ENCODE results near the gene CLTCL1. TPM values are rescaled to one million over a fixed set of nuclear protein-coding genes. Genes with fewer than 3 reads are reported as not detected.
A peak's percentile ranks its signal among the peaks of the same experiment; 100 is the strongest.

The CLTCL1 gene
- total RNA-seq = 1 to 10 TPM; 3.8 to 8.6 (median 5.6) TPM

DNA sequence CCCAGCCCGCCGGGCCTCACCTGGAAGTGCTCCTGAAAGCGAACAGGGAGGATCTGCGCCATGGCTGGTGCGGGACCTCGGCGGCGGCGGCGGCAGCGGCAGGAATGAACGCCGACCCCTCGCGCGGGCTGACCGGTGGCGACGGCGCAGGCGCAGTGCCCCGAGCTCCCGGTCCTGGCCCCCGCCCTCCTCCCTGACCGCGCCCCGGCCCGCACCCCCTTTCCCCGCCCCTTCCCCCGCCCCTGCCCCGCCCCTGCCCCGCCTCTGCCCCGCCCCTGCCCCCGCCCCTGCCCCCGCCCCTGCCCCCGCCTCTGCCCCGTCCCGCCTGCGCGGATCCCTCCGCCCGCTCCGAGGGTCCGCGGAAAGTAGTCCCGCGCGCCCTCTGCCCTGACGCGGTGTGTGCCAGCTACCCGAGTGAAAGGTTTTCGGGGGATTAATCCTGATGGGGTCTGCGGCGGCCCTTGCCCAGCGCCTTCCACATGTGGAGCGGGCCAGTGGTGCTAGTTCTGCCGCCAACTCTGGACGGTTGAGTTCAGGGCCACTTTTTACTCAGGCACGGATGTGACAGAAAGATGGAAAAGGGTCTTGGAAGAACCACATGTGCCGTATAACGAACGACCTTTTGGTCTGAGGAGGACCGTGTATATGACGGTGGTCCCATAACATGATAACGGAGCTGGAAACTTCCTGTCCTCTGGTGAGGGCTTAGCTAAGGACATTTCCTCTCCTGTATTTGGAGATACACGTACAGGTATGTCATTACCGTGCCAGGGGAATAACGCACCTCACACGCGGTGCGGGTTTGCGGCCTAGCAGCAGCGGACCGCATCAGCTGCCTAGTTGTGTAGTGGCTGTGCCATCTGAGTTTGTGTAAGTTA lies at the start of gene CLTCL1:
TSS of gene CLTCL1 (minus strand) at position 140 of the 878 bp plus-strand sequence. CDS start at position 62, 78 bp downstream.
- H3K9me3 ChIP-seq = no peaks in the 10 kb centered on the region
- in situ Hi-C loops (cut with MboI; ENCODE audit: low pct_ligation_motif_present in 1 of 4, low pct_unique_long_range_greater_than_20kb in 1 of 4, low sequenced_read_pairs in 3 of 4) (no loop called here), intact Hi-C loops (cut with DNase I; ENCODE audit: low total_unique reads) (loop anchor here (5.0 kb wide), 1 partner anchor 1140 kb away; no protein-coding TSS in a partner anchor)
- TF ChIP-seq POLR2A (IDR thresholded peaks at IDR 0.05) (peak; percentile 6), POLR2AphosphoS5 (IDR thresholded peaks at IDR 0.05) (peak; percentile 31 to 51 (median 45))
- TF ChIP-seq, protein P1, sequence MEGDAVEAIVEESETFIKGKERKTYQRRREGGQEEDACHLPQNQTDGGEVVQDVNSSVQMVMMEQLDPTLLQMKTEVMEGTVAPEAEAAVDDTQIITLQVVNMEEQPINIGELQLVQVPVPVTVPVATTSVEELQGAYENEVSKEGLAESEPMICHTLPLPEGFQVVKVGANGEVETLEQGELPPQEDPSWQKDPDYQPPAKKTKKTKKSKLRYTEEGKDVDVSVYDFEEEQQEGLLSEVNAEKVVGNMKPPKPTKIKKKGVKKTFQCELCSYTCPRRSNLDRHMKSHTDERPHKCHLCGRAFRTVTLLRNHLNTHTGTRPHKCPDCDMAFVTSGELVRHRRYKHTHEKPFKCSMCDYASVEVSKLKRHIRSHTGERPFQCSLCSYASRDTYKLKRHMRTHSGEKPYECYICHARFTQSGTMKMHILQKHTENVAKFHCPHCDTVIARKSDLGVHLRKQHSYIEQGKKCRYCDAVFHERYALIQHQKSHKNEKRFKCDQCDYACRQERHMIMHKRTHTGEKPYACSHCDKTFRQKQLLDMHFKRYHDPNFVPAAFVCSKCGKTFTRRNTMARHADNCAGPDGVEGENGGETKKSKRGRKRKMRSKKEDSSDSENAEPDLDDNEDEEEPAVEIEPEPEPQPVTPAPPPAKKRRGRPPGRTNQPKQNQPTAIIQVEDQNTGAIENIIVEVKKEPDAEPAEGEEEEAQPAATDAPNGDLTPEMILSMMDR (IDR thresholded peaks at IDR 0.05) = no peak
- no peaks in the 10 kb centered on the region for H3K36me3 ChIP-seq
- DNase-seq = peak; percentile 86
- peak within 1 kb of the TSS; percentile 80 to 99 (median 94) for H3K4me3 ChIP-seq
- 2% methylated on average over 42 of the region's 74 CpGs; no CpG with 5 or more reads in 1 of the 2 donors for WGBS, 2 donors (ENCODE audit: low coverage in 1 of 2)
- H3K4me1 ChIP-seq = peaks cover 5 to 16% (median 15%) of the 10 kb centered on the region in 4 donors
- peak within 1 kb of the TSS; percentile 75 to 89 (median 83) for H3K27ac ChIP-seq
- peaks cover 9% of the 10 kb centered on the region for H3K27me3 ChIP-seq

DNA sequence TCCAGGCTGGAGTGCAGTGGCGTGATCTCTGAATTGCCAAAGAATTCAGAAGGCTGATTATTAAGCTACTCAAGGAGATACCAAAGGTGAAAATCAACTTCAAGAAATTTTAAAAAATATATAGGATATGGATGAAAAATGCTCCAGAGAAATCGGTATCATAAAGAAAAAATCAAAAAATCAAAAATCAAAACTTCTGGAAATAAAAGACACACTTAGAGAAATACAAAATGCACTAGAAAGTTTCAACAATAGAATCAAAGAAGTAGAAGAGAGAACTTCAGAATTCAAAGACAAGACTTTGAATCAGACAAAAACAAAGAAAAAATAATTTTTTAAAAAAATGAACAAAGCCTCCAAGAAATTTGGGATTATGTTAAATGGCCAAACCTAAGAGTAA lies 45.6 kb upstream of the CLTCL1 start:
- DNase-seq = no peak
- Histone ChIP-seq H3K27me3 (no peaks in the 10 kb centered on the region), H3K4me3 (no peak overlapping the region), H3K4me1 (peaks cover 0 to 10% (median 5%) of the 10 kb centered on the region in 4 donors), H3K36me3 (peaks cover 0 to 76% (median 17%) of the 10 kb centered on the region in 4 donors), H3K9me3 (peaks cover 6 to 29% of the 10 kb centered on the region in 2 donors), H3K27ac (peak overlapping the region in 2 of 4 donors; percentile 63 to 74)
- TF ChIP-seq POLR2A (IDR thresholded peaks at IDR 0.05) (no peak), POLR2AphosphoS5 (IDR thresholded peaks at IDR 0.05) (no peak), EP300 (IDR thresholded peaks at IDR 0.05; ENCODE audit: low read depth) (no peak)
- TF ChIP-seq, protein P1 (IDR thresholded peaks at IDR 0.05) = no peak
- 100% methylated on average over 2 of the region's 2 CpGs for WGBS, 2 donors (ENCODE audit: low coverage in 1 of 2)
- intact Hi-C loops (cut with DNase I; ENCODE audit: low total_unique reads) = no loop called here
- in situ Hi-C loops (cut with MboI; ENCODE audit: low pct_ligation_motif_present in 1 of 4, low pct_unique_long_range_greater_than_20kb in 1 of 4, low sequenced_read_pairs in 3 of 4) = no loop called here

DNA sequence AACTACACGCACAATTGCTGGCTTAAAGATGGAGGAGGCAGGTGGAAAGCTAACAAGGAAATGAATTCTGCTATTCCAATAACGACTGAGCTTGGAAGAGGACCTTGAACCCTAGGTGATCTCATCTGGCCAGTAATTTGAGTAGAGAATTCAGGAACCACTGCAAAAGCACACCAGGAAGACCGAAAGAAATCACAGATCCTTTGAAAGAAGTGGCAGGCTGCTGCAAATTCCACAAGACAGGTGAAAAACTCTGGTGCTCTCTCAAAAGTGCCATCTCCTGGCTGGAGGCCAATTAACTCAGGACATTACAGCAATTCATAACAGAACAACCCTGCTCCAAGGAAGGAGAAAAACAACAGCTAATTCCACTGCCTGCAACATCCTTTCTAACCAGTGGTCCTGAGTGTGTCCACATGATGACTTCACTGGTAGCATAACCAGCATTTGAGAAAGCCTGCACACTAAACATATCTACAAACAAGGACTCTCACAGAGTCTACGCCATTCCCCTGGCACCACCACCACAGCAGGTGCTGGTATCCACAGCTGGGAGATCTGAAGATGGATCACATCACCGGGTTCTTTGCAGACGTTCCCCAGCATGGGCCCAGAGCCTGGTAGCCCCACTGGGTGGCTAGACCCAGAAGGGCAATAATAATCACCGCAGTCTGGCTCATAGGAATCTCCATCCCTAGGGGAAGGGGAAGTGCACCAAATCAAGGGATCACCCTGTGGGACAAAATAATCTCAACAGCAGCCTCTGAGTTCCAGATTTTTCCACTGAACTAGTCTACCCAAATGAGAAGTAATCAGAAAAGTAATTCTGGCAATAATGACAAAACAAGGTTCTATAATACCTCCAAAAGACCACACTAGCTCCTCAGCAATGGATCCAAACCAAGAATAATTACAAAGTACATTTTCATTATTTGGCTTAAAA lies 44.9 kb upstream of the CLTCL1 start:
- peaks cover 0 to 78% (median 20%) of the 10 kb centered on the region in 4 donors for H3K36me3 ChIP-seq
- no peak for TF ChIP-seq POLR2A (IDR thresholded peaks at IDR 0.05)
- TF ChIP-seq POLR2AphosphoS5 (IDR thresholded peaks at IDR 0.05) = no peak
- TF ChIP-seq, protein P1 (IDR thresholded peaks at IDR 0.05) = no peak
- no peak for TF ChIP-seq EP300 (IDR thresholded peaks at IDR 0.05; ENCODE audit: low read depth)
- no peaks in the 10 kb centered on the region for H3K27me3 ChIP-seq
- H3K4me3 ChIP-seq = no peak overlapping the region
- H3K27ac ChIP-seq = peak overlapping the region; percentile 38 to 74 (median 67)
- peaks cover 6 to 29% of the 10 kb centered on the region in 2 donors for H3K9me3 ChIP-seq
- in situ Hi-C loops (cut with MboI; ENCODE audit: low pct_ligation_motif_present in 1 of 4, low pct_unique_long_range_greater_than_20kb in 1 of 4, low sequenced_read_pairs in 3 of 4) = no loop called here
- peak; percentile 13 for DNase-seq
- intact Hi-C loops (cut with DNase I; ENCODE audit: low total_unique reads) = no loop called here
- peaks cover 0 to 10% (median 5%) of the 10 kb centered on the region in 4 donors for H3K4me1 ChIP-seq
- WGBS, 2 donors (ENCODE audit: low coverage in 1 of 2) = 56 to 72% methylated on average over 3 to 7 of the region's 7 CpGs
